ENCODE measurements around the gene PROM1. TPM values are rescaled to one million over a fixed set of nuclear protein-coding genes. Genes with fewer than 3 reads are reported as not detected.

PROM1 gene
- total and polyA plus RNA-seq, 2 experiments from 2014 or later, result 36.6 to 66.6 TPM

DNA sequence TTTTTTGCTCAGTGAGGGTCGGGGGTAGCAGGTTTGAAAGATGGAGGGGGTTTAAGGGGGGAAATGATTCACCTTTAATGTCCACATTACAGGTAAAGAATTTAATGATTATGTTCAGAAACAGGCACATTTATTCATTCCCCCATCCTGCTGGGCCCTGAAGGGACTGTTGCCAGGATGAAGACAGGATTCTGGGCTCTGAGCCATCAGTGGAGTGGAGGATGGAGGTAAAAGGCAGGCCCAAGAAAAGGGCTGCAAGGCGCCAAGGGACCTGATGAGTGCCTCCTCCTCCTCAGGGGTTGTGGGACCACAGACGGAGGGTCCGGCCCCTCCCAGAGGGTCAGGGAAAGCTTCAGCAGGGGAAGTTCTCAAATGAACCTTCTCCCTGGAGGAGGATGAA, 40.4 kb upstream of the PROM1 start:
- Histone ChIP-seq H3K4me2 (no peak overlapping the region), H3K36me3 (ENCODE audit: insufficient read depth) (no peaks in the 10 kb centered on the region), H3K4me3 (no peak overlapping the region), H3K4me1 (ENCODE audit: insufficient read depth) (no peaks in the 10 kb centered on the region), H3K79me2 (replicated peaks; ENCODE audit: insufficient read depth) (no peaks in the 10 kb centered on the region), H3K27me3 (ENCODE audit: insufficient read depth) (no peaks in the 10 kb centered on the region), H3F3A (replicated peaks; ENCODE audit: low read depth) (no peaks in the 10 kb centered on the region), H4K20me1 (replicated peaks; ENCODE audit: insufficient read depth) (no peaks in the 10 kb centered on the region), H3K27ac (ENCODE audit: low read depth) (no peak overlapping the region; the same call in 1 of the 2 replicates), H3K9me2 (ENCODE audit: insufficient read depth) (0 out of 2 replicates have a peak, but pooled peaks cover 6% of the 10 kb centered on the region), H2AFZ (no peak overlapping the region)
- Mint-ChIP-seq H3K9me3 (no peaks in the 10 kb centered on the region), H3K4me1 (peaks cover 4% of the 10 kb centered on the region; the same call in 2 of the 3 replicates), H3K4me3 (no peak overlapping the region), H3K27ac (no peak overlapping the region), H3K27me3 (ENCODE audit: insufficient read depth, low read depth, poor library complexity) (peaks cover 14% of the 10 kb centered on the region), H3K36me3 (ENCODE audit: low read depth) (no peaks in the 10 kb centered on the region)
- DNase-seq (ENCODE audit: low spot score) (no peak), ATAC-seq (no peak)
- TF ChIP-seq JUNB (IDR thresholded peaks at IDR 0.05; ENCODE audit: unreplicated experiment) (no peak), REST (IDR thresholded peaks at IDR 0.05; ENCODE audit: unreplicated experiment) (no peak)

GRCh38 chr4:16123356-16124084, 39.7 kb upstream of the PROM1 start:
- peak overlapping the region; percentile 38; the same call in 1 of the 2 replicates for H2AFZ ChIP-seq
- Mint-ChIP-seq H3K27ac (no peak overlapping the region), H3K4me3 (no peak overlapping the region), H3K4me1 (peaks cover 4% of the 10 kb centered on the region; the same call in 2 of the 3 replicates), H3K9me3 (no peaks in the 10 kb centered on the region), H3K27me3 (ENCODE audit: insufficient read depth, low read depth, poor library complexity) (peaks cover 14% of the 10 kb centered on the region), H3K36me3 (ENCODE audit: low read depth) (no peaks in the 10 kb centered on the region)
- no peaks in the 10 kb centered on the region for H3K27me3 ChIP-seq (ENCODE audit: insufficient read depth)
- H3K9me2 ChIP-seq (ENCODE audit: insufficient read depth), result 0 out of 2 replicates have a peak, but pooled peaks cover 6% of the 10 kb centered on the region
- H4K20me1 ChIP-seq (replicated peaks; ENCODE audit: insufficient read depth), result no peaks in the 10 kb centered on the region
- no peak overlapping the region for H3K4me2 ChIP-seq
- no peaks in the 10 kb centered on the region for H3K4me1 ChIP-seq (ENCODE audit: insufficient read depth)
- H3K36me3 ChIP-seq (ENCODE audit: insufficient read depth), result no peaks in the 10 kb centered on the region
- no peaks in the 10 kb centered on the region for H3F3A ChIP-seq (replicated peaks; ENCODE audit: low read depth)
- ATAC-seq, result peak; percentile 52
- no peak for DNase-seq (ENCODE audit: low spot score)
- no peak overlapping the region for H3K27ac ChIP-seq (ENCODE audit: low read depth)
- no peak overlapping the region for H3K4me3 ChIP-seq
- no peaks in the 10 kb centered on the region for H3K79me2 ChIP-seq (replicated peaks; ENCODE audit: insufficient read depth)
- TF ChIP-seq ETS1 (IDR thresholded peaks at IDR 0.05) (no peak), ZNF462 (CRISPR knock-in tag; IDR thresholded peaks at IDR 0.05) (no peak), EZH2 (IDR thresholded peaks at IDR 0.05; ENCODE audit: low read depth, unreplicated experiment) (no peak), EZH2phosphoT487 (IDR thresholded peaks at IDR 0.05; ENCODE audit: unreplicated experiment) (no peak)
